ENCODE data around the gene CNTN5. TPM values are rescaled to one million over a fixed set of nuclear protein-coding genes. Genes with fewer than 3 reads are reported as not detected.

The CNTN5 gene
- total and polyA plus RNA-seq, 10 of the 15 experiments (the other 5 are each of a cell fraction or from before 2014, with no cell fraction given), result 0.01 TPM; not detected in 9

DNA sequence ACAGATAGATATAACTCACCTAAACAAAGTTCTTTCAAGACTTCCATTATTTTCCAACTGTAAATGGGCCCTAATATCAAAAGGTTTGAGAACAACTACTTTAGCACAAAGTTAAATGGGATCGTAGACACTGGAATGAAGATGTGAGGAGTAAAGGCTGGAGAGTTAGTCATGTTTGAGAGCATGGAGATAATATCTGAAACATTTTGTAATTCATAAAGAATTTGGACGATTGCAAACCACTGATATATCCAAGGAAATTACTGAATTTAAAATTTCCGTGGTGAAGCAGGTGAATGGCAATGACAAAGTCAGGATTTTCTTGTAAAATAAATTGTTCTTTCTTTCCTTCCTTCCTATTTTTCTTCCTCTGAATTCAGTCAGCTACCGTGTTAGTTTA, 564.9 kb downstream of the CNTN5 start:
- Histone ChIP-seq H4K20me1 (ENCODE audit: control insufficient read depth, insufficient read depth) (no peaks in the 10 kb centered on the region), H3K27ac (ENCODE audit: control insufficient read depth, insufficient read depth) (no peak overlapping the region), H2AFZ (ENCODE audit: control insufficient read depth, low read depth, low read length) (no peak overlapping the region), H3K9ac (ENCODE audit: control insufficient read depth, insufficient read depth, low read length) (no peak overlapping the region), H3K4me1 (ENCODE audit: control insufficient read depth, insufficient read depth, low read length) (no peaks in the 10 kb centered on the region), H3K27me3 (replicated peaks in 1 of 2; ENCODE audit: control insufficient read depth in 2 of 2, insufficient read depth in 2 of 2, low read length in 1 of 2) (no peaks in the 10 kb centered on the region), H3K36me3 (ENCODE audit: control insufficient read depth in 2 of 2, insufficient read depth in 2 of 2, low read length in 1 of 2) (no peaks in the 10 kb centered on the region), H3K79me2 (ENCODE audit: control insufficient read depth, insufficient read depth, low read length) (no peaks in the 10 kb centered on the region), H3K9me3 (replicated peaks; ENCODE audit: control insufficient read depth, insufficient read depth, low read length) (no peaks in the 10 kb centered on the region; the same call in 2 of the 3 replicates), H3K4me3 (no peak overlapping the region), H3K4me2 (ENCODE audit: control insufficient read depth, insufficient read depth) (no peak overlapping the region)
- POLR2A ChIA-PET, result no interaction called here
- intact Hi-C loops (cut with micrococcal nuclease; ENCODE audit: unreplicated experiment), result no loop called here
- RAD21 ChIA-PET (ENCODE audit: unreplicated experiment), result no interaction called here
- ATAC-seq, result no peak
- in situ Hi-C loops (cut with MboI), result no loop called here
- 2% methylated on average over 4 of the region's 4 CpGs for WGBS (ENCODE audit: insufficient coverage, insufficient replicate concordance, low lambda C conversion rate, missing lambda C conversion rate)
- BruUV-seq (replicated peaks), result no TSS peak
- DNase-seq (ENCODE audit: low read depth, low spot score), result no peak
- SMC1A ChIA-PET (ENCODE audit: uncharacterized antibody, unreplicated experiment), result interaction anchor here (1.3 to 1.5 kb wide), 2 partner anchors 8 to 16 kb away, joined by 3 read pairs; no protein-coding TSS in a partner anchor
- TF ChIP-seq SREBF2 (IDR thresholded peaks at IDR 0.05; ENCODE audit: low read length) (no peak), SMARCA5 (IDR thresholded peaks at IDR 0.05) (no peak), ELK1 (IDR thresholded peaks at IDR 0.05; ENCODE audit: low read depth, low read length) (no peak), ZNF622 (IDR thresholded peaks at IDR 0.05) (no peak), PAX5 (IDR thresholded peaks at IDR 0.05; ENCODE audit: borderline replicate concordance, low read depth, low read length) (no peak), TAF1 (IDR thresholded peaks at IDR 0.05; ENCODE audit: borderline replicate concordance, low read depth, low read length) (no peak), IRF5 (IDR thresholded peaks at IDR 0.05; ENCODE audit: borderline replicate concordance) (no peak), STAT1 (conservative IDR thresholded peaks at IDR 0.05) (no peak)
- TF ChIP-seq, protein P1, sequence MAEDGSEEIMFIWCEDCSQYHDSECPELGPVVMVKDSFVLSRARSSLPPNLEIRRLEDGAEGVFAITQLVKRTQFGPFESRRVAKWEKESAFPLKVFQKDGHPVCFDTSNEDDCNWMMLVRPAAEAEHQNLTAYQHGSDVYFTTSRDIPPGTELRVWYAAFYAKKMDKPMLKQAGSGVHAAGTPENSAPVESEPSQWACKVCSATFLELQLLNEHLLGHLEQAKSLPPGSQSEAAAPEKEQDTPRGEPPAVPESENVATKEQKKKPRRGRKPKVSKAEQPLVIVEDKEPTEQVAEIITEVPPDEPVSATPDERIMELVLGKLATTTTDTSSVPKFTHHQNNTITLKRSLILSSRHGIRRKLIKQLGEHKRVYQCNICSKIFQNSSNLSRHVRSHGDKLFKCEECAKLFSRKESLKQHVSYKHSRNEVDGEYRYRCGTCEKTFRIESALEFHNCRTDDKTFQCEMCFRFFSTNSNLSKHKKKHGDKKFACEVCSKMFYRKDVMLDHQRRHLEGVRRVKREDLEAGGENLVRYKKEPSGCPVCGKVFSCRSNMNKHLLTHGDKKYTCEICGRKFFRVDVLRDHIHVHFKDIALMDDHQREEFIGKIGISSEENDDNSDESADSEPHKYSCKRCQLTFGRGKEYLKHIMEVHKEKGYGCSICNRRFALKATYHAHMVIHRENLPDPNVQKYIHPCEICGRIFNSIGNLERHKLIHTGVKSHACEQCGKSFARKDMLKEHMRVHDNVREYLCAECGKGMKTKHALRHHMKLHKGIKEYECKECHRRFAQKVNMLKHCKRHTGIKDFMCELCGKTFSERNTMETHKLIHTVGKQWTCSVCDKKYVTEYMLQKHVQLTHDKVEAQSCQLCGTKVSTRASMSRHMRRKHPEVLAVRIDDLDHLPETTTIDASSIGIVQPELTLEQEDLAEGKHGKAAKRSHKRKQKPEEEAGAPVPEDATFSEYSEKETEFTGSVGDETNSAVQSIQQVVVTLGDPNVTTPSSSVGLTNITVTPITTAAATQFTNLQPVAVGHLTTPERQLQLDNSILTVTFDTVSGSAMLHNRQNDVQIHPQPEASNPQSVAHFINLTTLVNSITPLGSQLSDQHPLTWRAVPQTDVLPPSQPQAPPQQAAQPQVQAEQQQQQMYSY (CRISPR knock-in tag; IDR thresholded peaks at IDR 0.05), result no peak
- TF ChIP-seq, protein P2, sequence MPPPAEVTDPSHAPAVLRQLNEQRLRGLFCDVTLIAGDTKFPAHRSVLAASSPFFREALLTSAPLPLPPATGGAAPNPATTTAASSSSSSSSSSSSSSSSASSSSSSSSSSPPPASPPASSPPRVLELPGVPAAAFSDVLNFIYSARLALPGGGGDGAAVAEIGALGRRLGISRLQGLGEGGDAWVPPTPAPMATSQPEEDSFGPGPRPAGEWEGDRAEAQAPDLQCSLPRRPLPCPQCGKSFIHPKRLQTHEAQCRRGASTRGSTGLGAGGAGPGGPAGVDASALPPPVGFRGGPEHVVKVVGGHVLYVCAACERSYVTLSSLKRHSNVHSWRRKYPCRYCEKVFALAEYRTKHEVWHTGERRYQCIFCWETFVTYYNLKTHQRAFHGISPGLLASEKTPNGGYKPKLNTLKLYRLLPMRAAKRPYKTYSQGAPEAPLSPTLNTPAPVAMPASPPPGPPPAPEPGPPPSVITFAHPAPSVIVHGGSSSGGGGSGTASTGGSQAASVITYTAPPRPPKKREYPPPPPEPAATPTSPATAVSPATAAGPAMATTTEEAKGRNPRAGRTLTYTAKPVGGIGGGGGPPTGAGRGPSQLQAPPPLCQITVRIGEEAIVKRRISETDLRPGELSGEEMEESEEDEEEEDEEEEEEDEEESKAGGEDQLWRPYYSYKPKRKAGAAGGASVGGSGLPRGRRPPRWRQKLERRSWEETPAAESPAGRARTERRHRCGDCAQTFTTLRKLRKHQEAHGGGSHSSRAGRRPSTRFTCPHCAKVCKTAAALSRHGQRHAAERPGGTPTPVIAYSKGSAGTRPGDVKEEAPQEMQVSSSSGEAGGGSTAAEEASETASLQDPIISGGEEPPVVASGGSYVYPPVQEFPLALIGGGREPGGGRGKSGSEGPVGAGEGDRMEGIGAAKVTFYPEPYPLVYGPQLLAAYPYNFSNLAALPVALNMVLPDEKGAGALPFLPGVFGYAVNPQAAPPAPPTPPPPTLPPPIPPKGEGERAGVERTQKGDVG (CRISPR knock-in tag; IDR thresholded peaks at IDR 0.05), result no peak
- FAIRE-seq, result no peak
- CTCF ChIA-PET, result no interaction called here
